HL-60 (cell line): ENCODE data around the gene GMDS.

Experiments
- DNase-seq, 2 experiments: peaks; one replicate each; pipeline ENCODE4 v3.0.0-alpha.2; 2010 to 2020; ENCODE audit warnings: low read depth in 1 of 2, low spot score in 1 of 2
- H3K27ac ChIP-seq: fragments of 250-450 bp; sonication (Bioruptor Pico); replicated peaks from 2 replicates; pipeline ENCODE4 v1.5.1; 2020; ENCODE audit warnings: mild to moderate bottlenecking, moderate library complexity
- H3K27me3 ChIP-seq: fragments of 250-450 bp; sonication (Bioruptor Pico); 2 replicates; pipeline ENCODE4 v1.5.1; 2021; ENCODE audit warnings: mild to moderate bottlenecking, moderate library complexity; ENCODE audit not compliant: insufficient read depth, poor library complexity, severe bottlenecking
- H3K4me3 ChIP-seq: replicated peaks from 2 replicates; pipeline ENCODE4 v1.5.1; 2011; ENCODE audit warnings: mild to moderate bottlenecking, control low read depth, low read length; ENCODE audit not compliant: insufficient read depth
- CTCF ChIP-seq: IDR thresholded peaks from one replicate; pipeline ENCODE4 v1.5.1; 2011; ENCODE audit warnings: low read length, control low read depth, inconsistent platforms; ENCODE audit not compliant: insufficient read depth
- GABPA ChIP-seq: IDR thresholded peaks from 2 replicates; pipeline ENCODE4 v1.6.1; 2012; ENCODE audit warnings: low read depth
- POLR2AphosphoS5 ChIP-seq: IDR thresholded peaks from 2 replicates; pipeline ENCODE4 v1.6.1; 2012; ENCODE audit warnings: low read depth
- REST ChIP-seq: IDR thresholded peaks from 2 replicates; pipeline ENCODE4 v1.6.1; 2012; ENCODE audit warnings: low read depth; ENCODE audit not compliant: insufficient replicate concordance
- SPI1 ChIP-seq: IDR thresholded peaks from 2 replicates; pipeline ENCODE4 v1.6.1; 2012; ENCODE audit warnings: low read depth, mild to moderate bottlenecking, borderline replicate concordance

Gene GMDS

GRCh38 chr6:1715336-1715735, 530.1 kb downstream of the GMDS start:
- no peak for DNase-seq
- TF ChIP-seq GABPA (no peak), CTCF (no peak), POLR2AphosphoS5 (no peak), REST (no peak), SPI1 (no peak)
- H3K27me3 ChIP-seq = no peaks in the 10 kb centered on the region
- no peak overlapping the region for H3K4me3 ChIP-seq
- H3K27ac ChIP-seq = no peak overlapping the region

GRCh38 chr6:1714654-1715053, 530.8 kb downstream of the GMDS start:
- no peaks in the 10 kb centered on the region for H3K27me3 ChIP-seq
- no peak overlapping the region for H3K4me3 ChIP-seq
- DNase-seq = no peak
- H3K27ac ChIP-seq = no peak overlapping the region
- TF ChIP-seq CTCF (no peak), GABPA (no peak), POLR2AphosphoS5 (no peak), SPI1 (no peak), REST (no peak)

- no peak for DNase-seq
- no peak for TF ChIP-seq REST
- no peak for TF ChIP-seq GABPA
- no peak for TF ChIP-seq POLR2AphosphoS5
- no peak for TF ChIP-seq SPI1
- TF ChIP-seq CTCF = no peak
- Histone ChIP-seq H3K27ac (no peak overlapping the region), H3K4me3 (no peak overlapping the region), H3K27me3 (no peaks in the 10 kb centered on the region)
Observed at GRCh38 chr6:1713016-1713600, 532.3 kb downstream of the GMDS start.
